ENCODE measurements around the gene MCTS1.

DNA sequence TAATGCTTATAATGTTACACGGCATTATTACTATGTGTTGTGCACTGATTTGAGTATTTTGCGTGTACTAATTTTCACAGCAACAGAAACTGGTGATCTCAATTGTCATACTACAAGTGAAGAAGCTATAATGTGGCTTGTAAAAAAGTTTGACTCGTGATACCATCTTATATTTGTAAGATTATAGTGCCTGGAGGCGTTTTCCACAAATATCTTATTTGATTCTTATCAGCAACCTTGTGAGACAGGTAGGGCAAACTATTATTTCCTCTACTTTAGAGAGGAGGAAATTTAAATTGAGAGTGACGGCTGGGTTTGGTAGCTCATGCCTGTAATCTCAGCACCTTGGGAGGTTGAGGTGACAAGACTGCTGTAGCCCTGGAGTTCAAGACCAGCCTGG is 47.6 kb upstream of the MCTS1 start:
- TF ChIP-seq, protein P1, sequence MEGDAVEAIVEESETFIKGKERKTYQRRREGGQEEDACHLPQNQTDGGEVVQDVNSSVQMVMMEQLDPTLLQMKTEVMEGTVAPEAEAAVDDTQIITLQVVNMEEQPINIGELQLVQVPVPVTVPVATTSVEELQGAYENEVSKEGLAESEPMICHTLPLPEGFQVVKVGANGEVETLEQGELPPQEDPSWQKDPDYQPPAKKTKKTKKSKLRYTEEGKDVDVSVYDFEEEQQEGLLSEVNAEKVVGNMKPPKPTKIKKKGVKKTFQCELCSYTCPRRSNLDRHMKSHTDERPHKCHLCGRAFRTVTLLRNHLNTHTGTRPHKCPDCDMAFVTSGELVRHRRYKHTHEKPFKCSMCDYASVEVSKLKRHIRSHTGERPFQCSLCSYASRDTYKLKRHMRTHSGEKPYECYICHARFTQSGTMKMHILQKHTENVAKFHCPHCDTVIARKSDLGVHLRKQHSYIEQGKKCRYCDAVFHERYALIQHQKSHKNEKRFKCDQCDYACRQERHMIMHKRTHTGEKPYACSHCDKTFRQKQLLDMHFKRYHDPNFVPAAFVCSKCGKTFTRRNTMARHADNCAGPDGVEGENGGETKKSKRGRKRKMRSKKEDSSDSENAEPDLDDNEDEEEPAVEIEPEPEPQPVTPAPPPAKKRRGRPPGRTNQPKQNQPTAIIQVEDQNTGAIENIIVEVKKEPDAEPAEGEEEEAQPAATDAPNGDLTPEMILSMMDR (IDR thresholded peaks at IDR 0.05; ENCODE audit: low read depth, low read length), result no peak
- no peak for TF ChIP-seq POLR2A (IDR thresholded peaks at IDR 0.05; ENCODE audit: extremely low read depth, insufficient read length)
- TF ChIP-seq, protein P2, sequence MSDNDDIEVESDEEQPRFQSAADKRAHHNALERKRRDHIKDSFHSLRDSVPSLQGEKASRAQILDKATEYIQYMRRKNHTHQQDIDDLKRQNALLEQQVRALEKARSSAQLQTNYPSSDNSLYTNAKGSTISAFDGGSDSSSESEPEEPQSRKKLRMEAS (IDR thresholded peaks at IDR 0.05; ENCODE audit: low read depth, low read length), result no peak
